T-helper 2 cell treated with Interferon-gamma antibody and Interleukin-4, amounts not matched to agents 100 ng/mL and 5 ng/mL, for 36 hours (primary cell): ENCODE measurements around the gene ACOXL. TPM values are rescaled to one million over a fixed set of nuclear protein-coding genes. Genes with fewer than 3 reads are reported as not detected.
"Not testable (repeated sequence)": the region's sequence is repeated elsewhere in the genome, so short reads cannot be mapped to it uniquely, and the experiment has no call there.

Experiments used
- intact Hi-C: fragments of 100-400 bp; cut with micrococcal nuclease; formaldehyde crosslinking; loops from one replicate; pipeline ENCODE4 v1.15.1; 2023
- total RNA-seq: library from RNA; stranded (reverse); gene quantifications from 2 replicates; pipeline ENCODE4 v1.2.3, GENCODE V29; 2022

ACOXL gene
- total RNA-seq, 1 donor from 2014 or later: 2.5 TPM

GRCh38 chr2:110959198-110959597 is 226.8 kb downstream of the ACOXL start:
- intact Hi-C loops: no loop called here

GRCh38 chr2:110960281-110960680 is 227.9 kb downstream of the ACOXL start:
- intact Hi-C loops: no loop called here

GRCh38 chr2:110960954-110961353 is 228.6 kb downstream of the ACOXL start:
- intact Hi-C loops: no loop called here

GRCh38 chr2:110961643-110962042 is 229.3 kb downstream of the ACOXL start:
- intact Hi-C loops: not testable (repeated sequence)

- intact Hi-C loops: no loop called here
Measured at GRCh38 chr2:110969696-110970095, 237.3 kb downstream of the ACOXL start.

GRCh38 chr2:110970201-110970600 is 237.8 kb downstream of the ACOXL start:
- intact Hi-C loops: no loop called here

- intact Hi-C loops: no loop called here
Measured at GRCh38 chr2:110971811-110972210, 239.4 kb downstream of the ACOXL start.

- intact Hi-C loops: no loop called here
Measured at GRCh38 chr2:110973262-110973661, 240.9 kb downstream of the ACOXL start.

GRCh38 chr2:110977403-110977802 is 245.0 kb downstream of the ACOXL start:
- intact Hi-C loops: no loop called here

GRCh38 chr2:110978148-110978547 is 245.8 kb downstream of the ACOXL start:
- intact Hi-C loops: no loop called here

- intact Hi-C loops: no loop called here
Measured at GRCh38 chr2:110978756-110979470, 246.5 kb downstream of the ACOXL start.

- intact Hi-C loops: no loop called here
Measured at GRCh38 chr2:110979471-110980338, 247.3 kb downstream of the ACOXL start.

- intact Hi-C loops: no loop called here
Measured at GRCh38 chr2:110980339-110981062, 248.1 kb downstream of the ACOXL start.

GRCh38 chr2:110983133-110983532 is 250.8 kb downstream of the ACOXL start:
- intact Hi-C loops: no loop called here

GRCh38 chr2:110984694-110985490 is 252.5 kb downstream of the ACOXL start:
- intact Hi-C loops: no loop called here

- intact Hi-C loops: no loop called here
Measured at GRCh38 chr2:110990440-110990839, 258.1 kb downstream of the ACOXL start.

- intact Hi-C loops: no loop called here
Measured at GRCh38 chr2:110991911-110992310, 259.5 kb downstream of the ACOXL start.

- intact Hi-C loops: no loop called here
Measured at GRCh38 chr2:110992886-110993285, 260.5 kb downstream of the ACOXL start.

GRCh38 chr2:110993557-110994231 is 261.3 kb downstream of the ACOXL start:
- intact Hi-C loops: no loop called here

GRCh38 chr2:110994250-110994961 is 262.0 kb downstream of the ACOXL start:
- intact Hi-C loops: no loop called here
